ENCODE results near the gene UBAP1L. TPM values are rescaled to one million over a fixed set of nuclear protein-coding genes. Genes with fewer than 3 reads are reported as not detected.

The UBAP1L gene
- total and polyA plus RNA-seq, 2 donors (not counting 3 experiments of a cell fraction or from before 2014, with no cell fraction given): 1.9 to 5.0 TPM

- no peaks in the 10 kb centered on the region for H3K36me3 ChIP-seq (ENCODE audit: control insufficient read depth in 2 of 2, extremely low read depth in 1 of 2, insufficient read depth in 2 of 2, low read length in 2 of 2)
- DNase-seq (ENCODE audit: low read depth, low spot score): no peak
- CTCF ChIA-PET: interaction anchor here (1.1 to 8.8 kb wide), 11 partner anchors 9 to 128 kb away, joined by 3 to 64 read pairs (median 5); no protein-coding TSS in a partner anchor
- no peak overlapping the region for H2AFZ ChIP-seq (ENCODE audit: low read depth, low read length)
- H3K9me1 ChIP-seq (replicated peaks; ENCODE audit: control insufficient read depth, extremely low read depth, insufficient read depth, low read length): no peaks in the 10 kb centered on the region
- POLR2A ChIA-PET: no interaction called here
- TF ChIP-seq MAX (IDR thresholded peaks at IDR 0.05; ENCODE audit: insufficient read depth, insufficient read length) (no peak), JUN (IDR thresholded peaks at IDR 0.05; ENCODE audit: borderline replicate concordance, insufficient read depth, insufficient read length, low read depth) (no peak), MYC (IDR thresholded peaks at IDR 0.05; ENCODE audit: low read depth, low read length) (no peak), GATA2 (IDR thresholded peaks at IDR 0.05; ENCODE audit: insufficient read depth, insufficient read length, low read depth, low read length) (no peak), CTCF (IDR thresholded peaks at IDR 0.05; ENCODE audit: extremely low read depth in 1 of 2, insufficient read depth in 1 of 2, low read depth in 1 of 2, low read length in 2 of 2) (no peak), EZH2 (IDR thresholded peaks at IDR 0.05; ENCODE audit: borderline replicate concordance, low read depth, low read length, severe bottlenecking) (no peak), POLR2A (IDR thresholded peaks at IDR 0.05; ENCODE audit: low read depth, low read length) (no peak), POLR2AphosphoS5 (IDR thresholded peaks at IDR 0.05; ENCODE audit: insufficient read depth, low read depth, low read length) (no peak), FOS (IDR thresholded peaks at IDR 0.05; ENCODE audit: borderline replicate concordance, insufficient read depth, low read length) (no peak)
- no peaks in the 10 kb centered on the region for H3K79me2 ChIP-seq (ENCODE audit: control insufficient read depth, insufficient read depth, low read length)
- H4K20me1 ChIP-seq (replicated peaks; ENCODE audit: control insufficient read depth, extremely low read depth, insufficient read depth, low read length): no peaks in the 10 kb centered on the region
- intact Hi-C loops (cut with micrococcal nuclease) (no loop called here), dilution Hi-C loops (cut with MboI; ENCODE audit: extremely low pct_ligation_motif_present, low sequenced_read_pairs) (no loop called here)
- BruUV-seq (replicated peaks): no TSS peak
- no peak overlapping the region for H3K4me2 ChIP-seq (ENCODE audit: insufficient read depth, low read length)
- no peak overlapping the region for H3K9ac ChIP-seq (replicated peaks; ENCODE audit: extremely low read depth, insufficient read depth, low read length)
- no peak for FAIRE-seq
- H3K27me3 ChIP-seq (ENCODE audit: control insufficient read depth in 2 of 2, insufficient read depth in 2 of 2, low read length in 2 of 2): peaks cover 38 to 44% of the 10 kb centered on the region in 2 experiments
- no peaks in the 10 kb centered on the region for H3K9me3 ChIP-seq (replicated peaks; ENCODE audit: control insufficient read depth, insufficient read depth, low read length)
- no peaks in the 10 kb centered on the region for H3K4me1 ChIP-seq (ENCODE audit: control insufficient read depth, extremely low read depth, insufficient read depth, low read length)
- no peak overlapping the region for H3K4me3 ChIP-seq (replicated peaks in 1 of 3; ENCODE audit: insufficient read depth in 1 of 3, low read depth in 1 of 3, low read length in 3 of 3)
- no peak overlapping the region for H3K27ac ChIP-seq (ENCODE audit: insufficient read depth, low read depth, low read length)
Measured at GRCh38 chr15:65083262-65083701, 31.7 kb downstream of the UBAP1L start.
